Endodermal cell (in vitro differentiated cells): ENCODE data around the gene WDFY2. TPM values are rescaled to one million over a fixed set of nuclear protein-coding genes. Genes with fewer than 3 reads are reported as not detected.

Experiments used
- DNase-seq: peaks from one replicate; pipeline ENCODE4 v3.0.0-alpha.2; 2017
- H3K27ac ChIP-seq: 2 replicates; pipeline ENCODE4 v1.5.1; 2013; ENCODE audit warnings: mild to moderate bottlenecking, low read depth, low read length, moderate library complexity
- H3K27me3 ChIP-seq: 2 replicates; pipeline ENCODE4 v1.6.1; 2013; ENCODE audit warnings: mild to moderate bottlenecking, low read length, moderate library complexity; ENCODE audit not compliant: insufficient read depth, control insufficient read depth, poor library complexity, severe bottlenecking
- H3K36me3 ChIP-seq: 2 replicates; pipeline ENCODE4 v1.7.0; 2013; ENCODE audit warnings: mild to moderate bottlenecking, low read length, moderate library complexity; ENCODE audit not compliant: control insufficient read depth, insufficient read depth
- H3K4me1 ChIP-seq: one replicate; pipeline ENCODE4 v1.7.0; 2013; ENCODE audit warnings: low read length; ENCODE audit not compliant: control insufficient read depth, insufficient read depth
- H3K4me3 ChIP-seq: 2 replicates; pipeline ENCODE4 v1.5.1; 2013; ENCODE audit warnings: mild to moderate bottlenecking, low read length, moderate library complexity
- H3K9ac ChIP-seq: 2 replicates; pipeline ENCODE4 v1.6.1; 2013; ENCODE audit warnings: mild to moderate bottlenecking, low read length, moderate library complexity; ENCODE audit not compliant: poor library complexity, severe bottlenecking; ENCODE audit errors: extremely low read depth
- H3K9me3 ChIP-seq: 2 replicates; pipeline ENCODE4 v1.6.1; 2013; ENCODE audit warnings: mild to moderate bottlenecking, low read length, moderate library complexity; ENCODE audit not compliant: control insufficient read depth
- H3K27ac Mint-ChIP-seq: 2 replicates; pipeline ENCODE4 v1.8.0; 2020; ENCODE audit warnings: mixed read lengths
- H3K27me3 Mint-ChIP-seq: 2 replicates; pipeline ENCODE4 v1.8.0; 2021; ENCODE audit warnings: mild to moderate bottlenecking, mixed read lengths; ENCODE audit not compliant: insufficient read depth
- H3K36me3 Mint-ChIP-seq: 2 replicates; pipeline ENCODE4 v1.8.0; 2020; ENCODE audit warnings: low read depth, mixed read lengths
- H3K4me1 Mint-ChIP-seq: 2 replicates; pipeline ENCODE4 v1.8.0; 2020; ENCODE audit warnings: mixed read lengths
- H3K4me3 Mint-ChIP-seq: 2 replicates; pipeline ENCODE4 v1.8.0; 2020; ENCODE audit warnings: mild to moderate bottlenecking, moderate library complexity, mixed read lengths
- H3K9me3 Mint-ChIP-seq: 2 replicates; pipeline ENCODE4 v1.8.0; 2020; ENCODE audit warnings: mild to moderate bottlenecking, mixed read lengths
- CTCF ChIP-seq: fragments of 200-600 bp; sonication (generic); conservative IDR thresholded peaks from 2 replicates; pipeline ENCODE4 v1.5.0; 2021; ENCODE audit warnings: antibody characterized with exemption, mild to moderate bottlenecking
- WGBS, 2 experiments: methylation state at CpG; one replicate each; pipeline versions ENCODE4 v1.1.5 to v1.1.7; 2013; ENCODE audit warnings: missing lambda C conversion rate in 2 of 2, mixed read lengths in 1 of 2; ENCODE audit not compliant: insufficient coverage in 1 of 2, insufficient read length in 1 of 2; 5-methylcytosine and 5-hydroxymethylcytosine counted together
- total RNA-seq, 2 donors: library from RNA; stranded (reverse); fragmentation: NEBNext Ultra II Directional in 1 of 2; extraction: Animal tissue kit (Norgen Biotek cat#: 25700) in 1 of 2; gene quantifications; 2 replicates in 1 of 2; 3 replicates in 1 of 2; pipeline ENCODE4 v1.2.1, GENCODE V29; 2021

The WDFY2 gene
- total RNA-seq, 2 donors from 2014 or later = 20.6 to 28.0 TPM

DNA sequence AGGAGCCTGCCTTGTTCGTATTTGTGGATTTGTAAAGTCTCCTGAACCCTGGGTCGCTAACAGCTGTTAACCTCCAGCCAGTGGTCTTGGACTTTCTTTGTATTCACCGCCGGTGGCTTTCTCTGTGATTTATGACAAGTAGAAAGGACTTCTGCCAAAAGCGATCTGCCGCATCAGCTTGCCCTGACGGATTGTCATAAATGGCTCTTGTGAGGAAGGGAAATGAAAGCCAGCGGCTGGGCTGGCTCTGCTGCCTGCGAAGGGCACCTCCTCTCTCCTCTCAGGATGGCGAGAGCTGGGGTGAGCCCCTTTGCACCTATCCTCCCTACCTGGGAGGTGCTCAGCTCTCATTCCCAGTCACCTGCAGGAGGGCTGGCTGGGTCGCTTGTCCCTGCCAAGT lies 194.1 kb downstream of the WDFY2 start:
- Histone ChIP-seq H3K27me3 (no peaks in the 10 kb centered on the region), H3K4me3 (no peak overlapping the region), H3K4me1 (peaks cover 3% of the 10 kb centered on the region), H3K9me3 (no peaks in the 10 kb centered on the region), H3K9ac (no peak overlapping the region), H3K27ac (peak overlapping the region; percentile 58), H3K36me3 (no peaks in the 10 kb centered on the region)
- no peak for DNase-seq
- 84 to 89% methylated on average over 5 to 10 of the region's 11 CpGs for WGBS, 2 experiments
- Mint-ChIP-seq H3K9me3 (peaks cover 1% of the 10 kb centered on the region), H3K27me3 (no peaks in the 10 kb centered on the region), H3K4me1 (peaks cover 4% of the 10 kb centered on the region), H3K36me3 (no peaks in the 10 kb centered on the region), H3K27ac (peak overlapping the region; percentile 44), H3K4me3 (no peak overlapping the region)
- TF ChIP-seq CTCF = no peak

- Histone ChIP-seq H3K4me1 (peaks cover 3% of the 10 kb centered on the region), H3K4me3 (no peak overlapping the region), H3K9ac (no peak overlapping the region), H3K9me3 (no peaks in the 10 kb centered on the region), H3K27me3 (no peaks in the 10 kb centered on the region), H3K27ac (no peak overlapping the region), H3K36me3 (no peaks in the 10 kb centered on the region)
- DNase-seq = no peak
- Mint-ChIP-seq H3K36me3 (no peaks in the 10 kb centered on the region), H3K4me3 (no peak overlapping the region), H3K4me1 (peaks cover 4% of the 10 kb centered on the region), H3K9me3 (peaks cover 1% of the 10 kb centered on the region), H3K27ac (no peak overlapping the region), H3K27me3 (no peaks in the 10 kb centered on the region)
- no peak for TF ChIP-seq CTCF
- 94% methylated on average over 2 of the region's 3 CpGs; no CpG with 5 or more reads in 1 of the 2 experiments for WGBS, 2 experiments
Observed at GRCh38 chr13:51780099-51780498, 195.8 kb downstream of the WDFY2 start.

DNA sequence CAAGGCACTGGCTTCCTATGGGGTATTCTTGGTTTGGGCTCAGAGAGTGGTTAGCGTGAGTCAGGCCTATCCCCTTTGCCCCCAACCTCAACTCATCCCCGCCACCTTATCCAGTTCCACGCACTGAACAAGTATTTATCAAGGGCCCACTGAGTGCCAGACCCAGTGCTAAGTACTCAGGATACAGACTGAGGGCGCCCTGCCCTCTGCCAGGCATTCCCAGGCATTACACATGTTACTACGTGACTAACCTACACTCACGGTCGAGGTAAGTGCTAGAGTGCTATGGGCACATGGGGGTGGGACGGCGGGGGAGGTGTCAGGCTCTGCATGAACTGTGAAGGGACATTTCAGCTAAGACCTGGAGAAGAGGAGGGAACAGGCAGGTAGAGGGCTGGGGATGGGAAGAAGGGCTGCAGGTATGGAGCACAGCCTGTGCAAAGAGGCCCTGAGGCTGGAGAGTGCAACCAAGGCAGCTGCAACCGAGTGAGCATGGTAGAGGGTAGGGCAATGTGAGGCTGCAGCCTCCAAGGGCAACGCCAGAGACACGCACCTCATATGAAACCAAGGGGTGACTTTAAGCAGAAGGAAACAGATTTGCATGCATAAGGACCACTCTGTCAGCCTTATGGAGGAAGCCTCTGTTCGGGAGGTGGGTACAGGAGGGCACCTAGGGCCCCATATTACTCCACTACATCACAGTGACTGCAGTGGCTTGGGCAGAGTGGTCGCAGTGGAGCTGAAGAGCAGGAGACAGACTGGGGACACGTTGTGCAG lies 197.2 kb downstream of the WDFY2 start:
- DNase-seq = peak; percentile 79
- Mint-ChIP-seq H3K27ac (peak overlapping the region; percentile 29), H3K36me3 (no peaks in the 10 kb centered on the region), H3K9me3 (no peaks in the 10 kb centered on the region), H3K4me1 (peaks cover 9% of the 10 kb centered on the region), H3K4me3 (no peak overlapping the region), H3K27me3 (no peaks in the 10 kb centered on the region)
- no peak overlapping the region for H3K9ac ChIP-seq
- H3K4me1 ChIP-seq = peaks cover 3% of the 10 kb centered on the region
- peak; percentile 73 for TF ChIP-seq CTCF
- no peak overlapping the region for H3K27ac ChIP-seq
- 85 to 88% methylated on average over 6 to 15 of the region's 15 CpGs for WGBS, 2 experiments
- H3K4me3 ChIP-seq = no peak overlapping the region
- H3K9me3 ChIP-seq = no peaks in the 10 kb centered on the region
- no peaks in the 10 kb centered on the region for H3K27me3 ChIP-seq
- H3K36me3 ChIP-seq = no peaks in the 10 kb centered on the region
